ENCODE data around the gene NAIF1.

DNA sequence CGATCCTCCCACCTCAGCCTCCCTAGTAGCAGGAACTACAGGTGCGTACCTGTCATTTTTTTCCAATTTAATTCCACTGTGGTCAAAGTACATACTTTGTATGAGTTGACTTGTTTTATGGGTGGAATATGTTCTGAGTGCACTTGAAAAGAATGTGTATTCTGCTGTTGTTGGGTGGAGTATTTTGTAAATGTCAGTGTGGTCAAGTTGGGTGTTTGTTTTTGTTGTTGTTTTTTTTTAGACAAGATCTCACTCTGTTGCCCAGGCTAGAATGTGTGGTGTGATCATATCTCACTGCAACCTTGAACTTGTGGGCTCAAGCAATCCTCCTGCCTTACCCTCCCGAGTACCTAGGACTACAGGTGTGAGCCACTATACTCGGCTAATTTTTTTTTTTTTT, 18.8 kb upstream of the NAIF1 start:
- TF ChIP-seq, protein P1, sequence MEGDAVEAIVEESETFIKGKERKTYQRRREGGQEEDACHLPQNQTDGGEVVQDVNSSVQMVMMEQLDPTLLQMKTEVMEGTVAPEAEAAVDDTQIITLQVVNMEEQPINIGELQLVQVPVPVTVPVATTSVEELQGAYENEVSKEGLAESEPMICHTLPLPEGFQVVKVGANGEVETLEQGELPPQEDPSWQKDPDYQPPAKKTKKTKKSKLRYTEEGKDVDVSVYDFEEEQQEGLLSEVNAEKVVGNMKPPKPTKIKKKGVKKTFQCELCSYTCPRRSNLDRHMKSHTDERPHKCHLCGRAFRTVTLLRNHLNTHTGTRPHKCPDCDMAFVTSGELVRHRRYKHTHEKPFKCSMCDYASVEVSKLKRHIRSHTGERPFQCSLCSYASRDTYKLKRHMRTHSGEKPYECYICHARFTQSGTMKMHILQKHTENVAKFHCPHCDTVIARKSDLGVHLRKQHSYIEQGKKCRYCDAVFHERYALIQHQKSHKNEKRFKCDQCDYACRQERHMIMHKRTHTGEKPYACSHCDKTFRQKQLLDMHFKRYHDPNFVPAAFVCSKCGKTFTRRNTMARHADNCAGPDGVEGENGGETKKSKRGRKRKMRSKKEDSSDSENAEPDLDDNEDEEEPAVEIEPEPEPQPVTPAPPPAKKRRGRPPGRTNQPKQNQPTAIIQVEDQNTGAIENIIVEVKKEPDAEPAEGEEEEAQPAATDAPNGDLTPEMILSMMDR (conservative IDR thresholded peaks at IDR 0.05): no peak
- TF ChIP-seq EZH2 (IDR thresholded peaks at IDR 0.05; ENCODE audit: low read depth): no peak
